HG02840 (cell line): Measurements from ENCODE around the gene PTPRM.

ENCODE experiments used
- ATAC-seq: cut with Tn5 transposase; IDR thresholded peaks from one replicate; pipeline ENCODE4 v1.9.1; 2021; ENCODE audit warnings: mild to moderate bottlenecking, moderate library complexity, moderate number of reproducible peaks; ENCODE audit not compliant: unreplicated experiment, low FRiP score

PTPRM gene

GRCh38 chr18:8361941-8362471 lies 794.9 kb downstream of the PTPRM start:
- ATAC-seq: no peak

- no peak for ATAC-seq
Measured at GRCh38 chr18:8362863-8363262, 795.7 kb downstream of the PTPRM start.

- ATAC-seq: no peak
Measured at GRCh38 chr18:8364385-8364784, 797.3 kb downstream of the PTPRM start.

DNA sequence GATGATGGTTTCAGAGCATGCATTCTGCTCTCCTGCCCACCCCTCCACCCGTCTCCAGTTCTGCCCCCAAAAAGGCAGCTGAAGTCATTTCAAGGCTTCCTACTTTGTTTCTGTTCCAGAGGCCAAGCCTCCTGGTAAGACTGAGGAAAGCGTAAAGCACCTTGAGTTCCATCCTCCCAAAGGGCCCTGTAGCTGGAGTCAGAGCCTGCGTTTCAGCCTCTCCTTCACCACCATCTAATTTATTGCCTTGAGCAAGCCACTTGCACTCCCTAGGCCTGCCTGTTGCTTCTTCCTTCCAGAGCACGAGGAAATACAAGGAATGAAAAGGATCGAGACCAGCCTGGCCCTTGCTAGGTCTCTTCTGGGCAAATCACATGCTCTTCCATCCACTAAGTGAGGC lies 797.9 kb downstream of the PTPRM start:
- ATAC-seq: no peak

- no peak for ATAC-seq
Measured at GRCh38 chr18:8365528-8365927, 798.4 kb downstream of the PTPRM start.

DNA sequence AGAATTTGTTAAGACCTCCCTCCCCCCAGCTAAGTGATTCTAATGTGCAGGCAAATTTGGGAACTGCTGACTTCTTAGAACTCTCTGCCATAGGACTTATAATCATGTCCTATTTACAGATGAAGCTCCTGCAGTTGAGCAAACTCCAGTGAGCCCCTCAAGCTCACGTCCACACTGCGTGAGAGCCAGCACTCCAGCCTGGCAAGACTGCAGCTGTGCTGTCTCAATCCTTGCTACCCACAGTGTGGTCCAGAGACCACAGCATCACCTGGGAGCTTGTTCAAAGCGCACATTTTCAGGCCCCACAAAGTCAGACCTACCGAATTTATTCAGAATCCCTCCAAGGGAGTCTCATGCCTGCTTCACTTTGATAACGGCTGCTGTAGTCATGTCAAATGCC lies 799.0 kb downstream of the PTPRM start:
- no peak for ATAC-seq

GRCh38 chr18:8366656-8367055 lies 799.5 kb downstream of the PTPRM start:
- no peak for ATAC-seq

- ATAC-seq: no peak
Measured at GRCh38 chr18:8367217-8367988, 800.3 kb downstream of the PTPRM start.

- ATAC-seq: no peak
Measured at GRCh38 chr18:8368512-8369217, 801.5 kb downstream of the PTPRM start.

GRCh38 chr18:8373486-8373885 lies 806.4 kb downstream of the PTPRM start:
- ATAC-seq: no peak

- ATAC-seq: no peak
Measured at GRCh38 chr18:8374676-8375075, 807.6 kb downstream of the PTPRM start.

GRCh38 chr18:8375249-8375648 lies 808.1 kb downstream of the PTPRM start:
- ATAC-seq: no peak

- no peak for ATAC-seq
Measured at GRCh38 chr18:8376113-8376512, 809.0 kb downstream of the PTPRM start.

DNA sequence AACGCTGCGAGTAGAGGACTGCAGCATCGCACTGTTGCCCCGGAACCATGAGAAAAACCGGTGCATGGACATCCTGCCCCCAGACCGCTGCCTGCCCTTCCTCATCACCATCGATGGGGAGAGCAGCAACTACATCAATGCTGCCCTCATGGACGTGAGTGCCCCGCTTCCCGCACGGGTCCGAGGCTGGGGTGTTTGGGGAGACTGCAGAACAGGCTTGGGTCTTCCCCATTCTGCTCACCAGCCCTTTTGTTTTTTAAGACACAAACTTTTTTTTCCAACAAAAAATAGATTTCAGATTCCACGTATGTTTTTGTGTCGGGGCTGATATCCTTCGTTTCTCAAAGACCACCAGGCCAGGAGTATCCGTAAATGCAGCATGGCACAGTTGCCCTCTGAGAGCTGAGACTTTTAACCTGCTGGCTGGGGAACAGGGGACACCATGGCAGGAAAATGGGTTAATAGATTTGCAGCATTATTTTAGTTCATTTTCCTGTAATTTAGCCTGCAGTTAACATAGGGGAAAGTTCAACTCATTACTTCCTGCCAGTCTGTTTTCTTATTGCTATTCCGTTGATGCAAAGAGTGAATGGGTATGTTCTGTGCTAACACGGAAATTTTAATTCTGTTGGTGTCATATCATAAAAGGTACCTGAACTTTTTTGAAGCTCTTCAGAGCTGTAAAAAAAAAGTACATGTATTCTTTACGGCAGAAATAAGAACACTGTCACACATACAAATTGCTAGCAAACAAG lies 812.2 kb downstream of the PTPRM start:
- no peak for ATAC-seq

- ATAC-seq: no peak
Measured at GRCh38 chr18:8380006-8380405, 812.9 kb downstream of the PTPRM start.

- no peak for ATAC-seq
Measured at GRCh38 chr18:8380926-8381325, 813.8 kb downstream of the PTPRM start.

DNA sequence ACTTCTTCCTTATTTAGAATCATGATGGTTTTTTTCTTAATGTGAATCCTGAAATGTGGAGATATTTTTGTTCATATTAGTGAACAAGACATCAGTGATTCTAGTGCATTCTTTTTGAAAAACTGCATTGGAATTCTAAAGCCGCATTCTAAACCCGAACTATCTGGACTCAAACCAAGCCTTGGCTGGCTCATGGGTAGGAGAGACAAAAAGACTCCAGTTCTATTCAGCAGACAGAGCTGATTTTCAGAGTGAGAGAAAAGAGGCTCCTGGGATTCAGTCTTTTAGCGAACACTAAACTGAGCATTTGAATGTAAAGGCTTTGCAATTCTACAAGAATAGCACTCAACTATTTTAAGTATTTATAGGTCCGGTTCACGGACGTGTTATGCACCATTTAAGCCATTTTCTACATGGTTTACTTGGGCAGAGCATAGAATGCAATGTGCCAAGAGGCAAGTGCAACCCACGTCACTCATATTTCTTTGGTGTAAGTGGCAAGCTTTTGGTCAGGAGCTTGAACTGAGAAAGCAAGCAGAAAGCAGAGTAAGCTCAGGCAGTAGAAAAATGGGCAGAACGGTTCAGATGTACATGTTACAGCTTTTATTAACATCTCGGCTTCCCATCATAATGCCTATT lies 814.8 kb downstream of the PTPRM start:
- no peak for ATAC-seq

DNA sequence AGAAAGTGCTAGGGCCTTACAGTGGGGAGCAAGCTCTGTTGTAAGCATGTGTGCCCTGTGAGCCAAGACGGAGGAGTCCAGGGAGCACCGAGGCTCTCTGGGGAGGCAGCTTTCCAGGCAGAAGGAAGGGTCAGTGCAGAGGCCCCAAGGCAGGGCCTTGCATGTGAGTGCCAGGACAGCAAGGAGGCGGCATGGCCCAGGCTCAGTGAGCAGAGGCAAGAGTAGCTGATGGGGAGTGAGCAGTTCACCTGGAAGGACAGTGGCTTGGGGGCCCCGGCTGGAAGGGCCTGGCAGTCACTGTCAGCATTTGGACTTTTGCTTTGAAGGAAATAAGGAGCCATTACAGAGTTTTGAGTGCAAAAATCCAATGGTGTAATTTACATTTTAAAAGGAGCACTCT lies 818.3 kb downstream of the PTPRM start:
- no peak for ATAC-seq

DNA sequence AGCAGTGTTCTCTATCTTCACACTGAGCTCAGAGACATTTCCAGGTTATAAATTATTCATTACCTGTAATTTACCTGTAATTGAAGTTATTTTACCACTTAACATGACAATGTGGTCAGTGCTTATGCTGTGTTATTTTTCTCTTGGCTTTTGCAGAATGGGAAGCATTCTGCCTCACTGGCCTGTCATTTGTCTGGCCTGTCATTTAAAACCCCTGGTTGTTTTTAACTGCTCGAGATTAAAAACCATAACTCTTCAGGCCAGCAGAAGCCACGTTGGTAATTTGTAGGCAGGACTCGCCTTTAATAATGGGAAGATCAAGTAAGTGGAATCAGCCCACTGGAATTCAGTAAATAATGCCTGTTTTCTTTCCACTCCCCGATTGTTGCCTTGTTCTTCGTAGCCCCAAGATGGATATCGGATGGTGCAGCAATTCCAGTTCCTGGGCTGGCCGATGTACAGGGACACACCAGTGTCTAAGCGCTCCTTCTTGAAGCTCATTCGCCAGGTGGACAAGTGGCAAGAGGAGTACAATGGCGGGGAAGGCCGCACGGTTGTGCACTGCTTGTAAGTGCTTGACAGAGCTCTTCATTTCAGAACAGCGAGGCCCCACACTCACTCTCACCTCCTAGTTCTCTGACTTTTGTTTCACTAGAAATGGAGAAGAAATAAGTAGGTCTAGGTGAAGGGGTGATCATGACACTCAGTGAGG lies 819.7 kb downstream of the PTPRM start:
- no peak for ATAC-seq
